HG03159 (cell line): ENCODE measurements around the gene RNF152.
A peak's percentile ranks its signal among the peaks of the same experiment; 100 is the strongest.

ENCODE experiments used
- ATAC-seq: cut with Tn5 transposase; IDR thresholded peaks from one replicate; pipeline ENCODE4 v1.9.1; 2021; ENCODE audit warnings: mild to moderate bottlenecking, moderate library complexity; ENCODE audit not compliant: unreplicated experiment

Gene RNF152

DNA sequence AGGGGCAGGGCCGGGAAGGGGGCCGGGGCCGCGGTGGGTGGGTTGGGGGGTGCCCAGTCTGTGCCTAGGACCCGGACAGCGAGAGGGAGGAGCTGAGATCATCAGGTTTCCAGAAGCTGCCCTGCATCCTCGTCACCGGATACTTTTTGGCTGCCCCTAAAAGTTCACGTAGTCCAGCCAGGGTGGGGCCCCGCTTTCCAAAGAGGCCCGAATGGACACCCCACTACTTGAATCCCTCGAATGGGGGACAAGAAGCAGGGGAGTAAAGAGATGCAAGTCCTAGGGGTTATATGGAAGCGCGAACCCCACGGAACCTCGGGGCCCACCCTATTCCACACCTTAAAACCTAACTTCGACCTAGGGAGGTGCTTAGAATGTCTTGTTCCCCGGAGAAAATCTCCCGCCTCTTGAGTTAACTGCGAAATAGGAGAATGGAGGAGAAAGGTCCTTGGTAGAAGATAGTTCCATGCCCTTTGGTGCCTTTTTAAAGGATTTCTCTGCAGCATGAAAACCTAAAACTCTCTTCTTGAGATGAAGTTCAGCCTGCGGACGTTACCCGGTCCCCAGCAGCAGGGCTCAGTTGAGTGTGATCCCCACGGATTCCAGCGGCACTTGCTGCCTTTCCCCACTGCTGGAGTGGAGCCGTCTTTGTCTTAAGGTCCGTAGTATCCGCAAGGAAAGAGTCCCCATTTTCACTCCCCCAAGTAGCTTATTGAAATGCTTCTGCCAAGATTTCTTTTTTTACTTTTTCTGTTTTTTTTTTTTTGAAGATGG is 2.1 kb upstream of the RNF152 start:
- ATAC-seq: no peak

- ATAC-seq: peak; percentile 80
These were observed 1.4 kb upstream of the RNF152 start for GRCh38 chr18:61893971-61894750.

DNA sequence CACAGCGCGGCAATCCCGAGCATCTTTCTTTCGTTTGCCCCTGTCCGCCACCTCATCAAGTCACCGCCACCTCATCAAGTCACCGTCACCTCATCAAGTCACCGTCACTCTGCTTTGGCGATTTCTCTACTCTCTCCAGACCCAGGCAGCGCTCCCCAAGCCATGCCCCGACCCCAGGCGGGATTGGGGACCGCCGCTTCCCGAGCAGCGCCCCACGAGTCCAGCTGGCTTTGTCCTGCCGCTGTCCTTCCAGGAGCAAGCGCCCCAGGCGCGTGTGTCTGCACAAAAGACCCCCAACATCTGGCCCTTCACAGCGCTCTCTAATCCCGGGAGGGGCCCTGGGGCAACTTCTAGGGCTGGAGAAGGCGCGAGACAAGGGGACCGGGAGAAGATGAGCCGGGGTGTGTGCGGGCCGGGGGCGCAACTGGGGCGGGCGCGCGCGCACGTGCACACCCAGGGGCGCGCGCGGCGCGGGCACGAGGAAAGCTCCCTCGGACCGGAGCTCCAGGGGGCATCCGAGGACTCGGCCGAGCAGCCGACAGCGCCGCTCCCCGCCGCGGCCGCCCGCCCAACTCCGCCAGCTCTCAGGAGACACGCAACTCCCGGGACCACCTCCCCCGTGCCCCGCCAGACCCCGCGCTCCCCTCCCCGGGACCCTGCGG is 633 bp upstream of the RNF152 start:
- ATAC-seq: peak; percentile 31

- ATAC-seq: no peak
These were observed 913 bp downstream of the RNF152 start for GRCh38 chr18:61891894-61892293.

DNA sequence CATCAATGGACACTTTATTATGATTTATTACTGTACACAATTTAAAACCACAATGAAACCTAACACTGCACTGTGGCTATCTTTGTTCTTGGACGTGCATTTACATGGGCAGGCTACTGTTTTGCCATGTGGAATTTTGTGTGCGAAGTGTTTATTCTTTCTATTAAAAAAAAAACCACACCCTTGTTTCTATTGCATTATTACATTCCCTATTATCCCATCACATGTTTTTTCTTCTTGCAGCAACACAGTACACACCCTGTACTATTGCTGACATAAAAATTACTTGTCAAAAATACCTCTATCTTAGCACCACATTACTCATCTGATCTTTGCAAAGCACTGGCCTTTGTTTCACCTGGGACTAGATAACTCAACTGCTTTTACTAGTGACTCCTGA is 1.5 kb downstream of the RNF152 start:
- ATAC-seq: no peak

- no peak for ATAC-seq
These were observed 2.5 kb downstream of the RNF152 start for GRCh38 chr18:61890344-61890743.

GRCh38 chr18:61889541-61889940 is 3.3 kb downstream of the RNF152 start:
- ATAC-seq: no peak

- no peak for ATAC-seq
These were observed 4.2 kb downstream of the RNF152 start for GRCh38 chr18:61888622-61889021.

- ATAC-seq: no peak
These were observed 5.0 kb downstream of the RNF152 start for GRCh38 chr18:61887838-61888237.

DNA sequence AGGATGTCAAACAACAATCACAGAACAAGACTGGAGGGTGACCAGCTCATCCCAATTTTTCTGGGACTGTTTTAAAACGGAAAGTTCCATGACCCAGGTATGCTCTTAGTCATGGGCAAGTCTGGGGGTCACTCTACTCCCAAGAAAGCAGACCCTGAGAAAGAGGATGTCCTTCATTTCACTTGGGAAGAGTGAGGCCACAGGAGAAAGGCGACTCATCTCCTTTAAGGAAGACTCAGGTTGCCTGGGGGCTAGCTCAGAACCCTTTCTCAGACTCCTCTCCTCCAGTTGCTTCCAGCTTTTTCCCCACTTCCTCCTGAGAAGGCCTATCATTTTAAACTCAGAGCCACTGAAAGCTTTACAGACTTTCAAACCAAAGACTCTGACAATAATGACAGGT is 9.3 kb downstream of the RNF152 start:
- no peak for ATAC-seq

GRCh38 chr18:61882296-61883004 is 10.4 kb downstream of the RNF152 start:
- no peak for ATAC-seq

GRCh38 chr18:61876899-61877298 is 15.9 kb downstream of the RNF152 start:
- no peak for ATAC-seq

DNA sequence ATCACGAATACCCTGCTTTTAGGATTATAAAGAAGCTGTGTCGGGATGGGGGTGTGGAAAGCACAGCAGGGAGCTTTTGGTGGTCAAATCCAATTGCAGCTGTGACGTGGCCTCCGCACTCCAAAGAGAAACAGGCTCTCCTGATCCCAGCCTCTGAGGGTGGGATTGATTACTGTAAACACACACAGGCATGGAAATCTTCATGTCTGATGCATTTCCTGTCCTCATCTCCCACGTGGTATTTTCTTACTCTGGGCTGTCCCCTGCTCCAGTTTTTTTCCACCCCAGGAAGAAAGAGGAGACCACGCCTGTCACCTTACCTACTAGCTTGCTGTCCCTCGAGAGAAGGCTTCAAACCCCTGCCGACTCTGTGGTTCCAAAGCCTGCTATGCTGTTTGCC is 22.7 kb downstream of the RNF152 start:
- no peak for ATAC-seq

DNA sequence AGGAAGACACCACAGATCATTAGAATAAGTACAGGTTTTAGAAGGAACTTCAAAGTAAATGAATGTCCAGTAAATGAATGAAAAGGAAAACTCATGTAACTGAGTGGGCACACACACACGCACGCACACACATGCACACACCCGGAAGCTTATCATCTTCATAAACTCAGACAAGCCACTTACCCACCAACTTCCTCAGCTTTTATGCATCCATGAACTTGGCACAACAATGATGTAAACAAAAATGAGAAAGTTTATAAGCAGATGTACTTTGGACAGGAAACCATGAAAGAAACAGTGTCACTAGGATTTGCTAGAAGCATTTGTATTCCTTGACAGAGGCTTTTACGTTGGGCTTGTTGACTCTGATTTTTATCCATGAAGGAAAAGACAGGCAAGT is 23.2 kb downstream of the RNF152 start:
- ATAC-seq: no peak

- ATAC-seq: no peak
These were observed 27.2 kb downstream of the RNF152 start for GRCh38 chr18:61865466-61866175.

- no peak for ATAC-seq
These were observed 31.4 kb downstream of the RNF152 start for GRCh38 chr18:61861372-61861771.

DNA sequence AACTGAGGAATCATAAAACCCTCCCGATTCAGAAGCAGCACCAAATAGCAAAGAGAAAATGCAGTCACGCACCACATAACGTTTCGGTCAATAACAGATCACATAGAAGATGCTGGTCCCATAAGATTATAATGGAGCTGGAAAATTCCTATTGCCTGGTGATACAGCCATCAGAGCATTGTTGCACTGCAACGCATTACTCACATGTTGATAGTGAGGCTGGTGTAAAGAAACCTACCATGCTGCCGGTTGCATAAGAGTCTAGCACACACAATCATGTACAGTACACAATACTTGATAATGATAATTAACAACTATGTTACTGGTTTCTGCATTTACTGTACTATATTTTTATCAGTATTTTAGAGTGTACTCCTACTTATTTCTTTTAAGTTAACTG is 32.5 kb downstream of the RNF152 start:
- no peak for ATAC-seq

DNA sequence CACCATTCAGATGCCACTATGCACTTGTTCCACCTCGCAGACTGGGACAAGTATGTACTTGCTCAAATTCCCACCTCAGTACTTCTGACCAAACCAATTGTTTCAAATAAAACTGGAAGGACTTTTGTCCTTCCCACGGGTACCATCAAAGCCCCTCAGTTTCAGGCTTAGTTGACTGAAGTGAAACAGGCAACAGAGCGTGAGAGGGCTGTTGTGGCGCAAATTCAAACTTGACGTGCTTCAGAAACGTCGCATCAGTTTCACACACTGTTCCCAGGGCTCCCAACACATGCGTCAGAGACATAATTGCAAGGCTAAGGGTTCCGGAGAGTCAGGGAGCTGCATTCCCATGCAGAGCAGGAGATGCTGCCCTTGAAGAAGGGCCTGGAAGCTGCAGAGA is 33.7 kb downstream of the RNF152 start:
- ATAC-seq: no peak

GRCh38 chr18:61856678-61857077 is 36.1 kb downstream of the RNF152 start:
- ATAC-seq: no peak
